Uterus (tissue), 4 donors: ENCODE results near the gene STK11. TPM values are rescaled to one million over a fixed set of nuclear protein-coding genes. Genes with fewer than 3 reads are reported as not detected.

Source experiments
- DNase-seq, 2 donors: peaks; one replicate each; pipeline ENCODE4 v3.0.0-alpha.2; 2019 to 2020
- H3K27ac ChIP-seq, 2 donors: fragments of 200-600 bp; sonication (generic); 1 replicate in 1 of 2; 2 replicates in 1 of 2; pipeline ENCODE4 v1.5.1; 2016 to 2018
- H3K27me3 ChIP-seq, 2 donors: fragments of 200-600 bp; sonication (generic); one replicate each; pipeline ENCODE4 v1.5.1; 2018 to 2019; ENCODE audit warnings: control low read depth in 1 of 2
- H3K36me3 ChIP-seq, 2 donors: fragments of 200-600 bp; sonication (generic); one replicate each; pipeline ENCODE4 v1.5.1; 2019; ENCODE audit warnings: control low read depth in 1 of 2
- H3K4me1 ChIP-seq, 2 donors: fragments of 200-600 bp; sonication (generic); one replicate each; pipeline ENCODE4 v1.5.1; 2018 to 2019; ENCODE audit warnings: control low read depth in 1 of 2
- H3K4me3 ChIP-seq, 2 donors: fragments of 200-600 bp; sonication (generic); 1 replicate in 1 of 2; 2 replicates in 1 of 2; pipeline ENCODE4 v1.5.1; 2018 to 2019; ENCODE audit warnings: mild to moderate bottlenecking in 1 of 2
- H3K9me3 ChIP-seq, 2 donors: fragments of 200-600 bp; sonication (generic); one replicate each; pipeline ENCODE4 v1.5.1; 2019; ENCODE audit warnings: control low read depth in 1 of 2
- CTCF ChIP-seq, 4 experiments: fragments of 200-600 bp in 2 of 4; fragments of 450-650 bp in 2 of 4; sonication (generic) in 2 of 4; IDR thresholded peaks; one replicate each; pipeline ENCODE4 v1.5.1; 2016 to 2019; ENCODE audit warnings: antibody characterized with exemption in 4 of 4, mild to moderate bottlenecking in 2 of 4, moderate library complexity in 1 of 4
- POLR2A ChIP-seq, 2 donors: fragments of 450-650 bp; IDR thresholded peaks; one replicate each; pipeline ENCODE4 v1.6.1; 2016; ENCODE audit warnings: antibody characterized with exemption in 2 of 2, mild to moderate bottlenecking in 1 of 2, moderate library complexity in 1 of 2
- intact Hi-C: fragments of 100-400 bp; cut with DNase I; formaldehyde crosslinking; loops from one replicate; pipeline ENCODE4 v1.15.1; 2023; ENCODE audit warnings: low total_unique reads
- total RNA-seq, 4 donors: library from RNA; depleted of rRNA in 3 of 4; stranded (reverse); fragments of >200 nt in 3 of 4; gene quantifications; one replicate each; pipeline versions ENCODE4 v1.1.0 to v1.2.4, GENCODE V29; 2014 to 2023
- donor health status: DM: yes; HTN: yes; CAD: no.

Gene STK11
- total RNA-seq, 4 donors from 2014 or later, result 17.4 to 62.8 (median 43.3) TPM

- no peaks in the 10 kb centered on the region for H3K27me3 ChIP-seq
- no peaks in the 10 kb centered on the region for H3K9me3 ChIP-seq
- H3K36me3 ChIP-seq, result no peaks in the 10 kb centered on the region
- peak overlapping the region; percentile 96 to 98 for H3K27ac ChIP-seq
- intact Hi-C loops, result no loop called here
- DNase-seq, result no peak
- H3K4me1 ChIP-seq, result peaks cover 0 to 35% of the 10 kb centered on the region in 2 donors
- peak overlapping the region; percentile 21 to 70 for H3K4me3 ChIP-seq
- TF ChIP-seq POLR2A (IDR thresholded peaks at IDR 0.05), result no peak
- no peak for TF ChIP-seq CTCF (IDR thresholded peaks at IDR 0.05)
Observed at GRCh38 chr19:1253514-1254080, 48.0 kb downstream of the STK11 start.

GRCh38 chr19:1254081-1254527, 48.5 kb downstream of the STK11 start:
- no peaks in the 10 kb centered on the region for H3K36me3 ChIP-seq
- no peaks in the 10 kb centered on the region for H3K27me3 ChIP-seq
- peak overlapping the region; percentile 21 to 70 for H3K4me3 ChIP-seq
- TF ChIP-seq POLR2A (IDR thresholded peaks at IDR 0.05) (no peak), CTCF (IDR thresholded peaks at IDR 0.05) (no peak)
- peak overlapping the region; percentile 96 to 98 for H3K27ac ChIP-seq
- DNase-seq, result peak; percentile 67 to 69
- intact Hi-C loops, result no loop called here
- peaks cover 0 to 40% of the 10 kb centered on the region in 2 donors for H3K4me1 ChIP-seq
- no peaks in the 10 kb centered on the region for H3K9me3 ChIP-seq

- TF ChIP-seq CTCF (IDR thresholded peaks at IDR 0.05) (no peak), POLR2A (IDR thresholded peaks at IDR 0.05) (no peak)
- intact Hi-C loops, result no loop called here
- H3K9me3 ChIP-seq, result no peaks in the 10 kb centered on the region
- H3K27ac ChIP-seq, result peak overlapping the region; percentile 96 to 98
- no peaks in the 10 kb centered on the region for H3K36me3 ChIP-seq
- peaks cover 2 to 45% of the 10 kb centered on the region in 2 donors for H3K4me1 ChIP-seq
- H3K4me3 ChIP-seq, result no peak overlapping the region
- no peaks in the 10 kb centered on the region for H3K27me3 ChIP-seq
- DNase-seq, result no peak
Observed at GRCh38 chr19:1254530-1255185, 49.1 kb downstream of the STK11 start.

- no peaks in the 10 kb centered on the region for H3K9me3 ChIP-seq
Observed at GRCh38 chr19:1255186-1256161, 49.9 kb downstream of the STK11 start.

More at GRCh38 chr19:1255186-1256161, 49.9 kb downstream of the STK11 start:
- DNase-seq, result no peak
- Histone ChIP-seq H3K4me1 (peaks cover 10 to 53% of the 10 kb centered on the region in 2 donors), H3K27me3 (no peaks in the 10 kb centered on the region), H3K36me3 (no peaks in the 10 kb centered on the region), H3K27ac (peak overlapping the region; percentile 96 to 98), H3K4me3 (no peak overlapping the region)
- TF ChIP-seq CTCF (IDR thresholded peaks at IDR 0.05), result no peak
- TF ChIP-seq POLR2A (IDR thresholded peaks at IDR 0.05), result no peak
- intact Hi-C loops, result no loop called here
